Pulmonary artery endothelial cell (primary cell): Measurements from ENCODE around the gene GDF2. TPM values are rescaled to one million over a fixed set of nuclear protein-coding genes. Genes with fewer than 3 reads are reported as not detected.

Experiments used
- DNase-seq: peaks from one replicate; pipeline ENCODE4 v3.0.0-alpha.2; 2011; ENCODE audit warnings: low read depth, low spot score
- total RNA-seq: library from RNA; depleted of rRNA; stranded (reverse); fragments of >200 nt; gene quantifications from 2 replicates; pipeline ENCODE4 v1.2.3, GENCODE V29; 2014

Gene GDF2
- total RNA-seq, 1 donor from 2014 or later: not detected

- no peak for DNase-seq
Measured at GRCh38 chr10:47368431-47369180, 46.4 kb downstream of the GDF2 start.

DNA sequence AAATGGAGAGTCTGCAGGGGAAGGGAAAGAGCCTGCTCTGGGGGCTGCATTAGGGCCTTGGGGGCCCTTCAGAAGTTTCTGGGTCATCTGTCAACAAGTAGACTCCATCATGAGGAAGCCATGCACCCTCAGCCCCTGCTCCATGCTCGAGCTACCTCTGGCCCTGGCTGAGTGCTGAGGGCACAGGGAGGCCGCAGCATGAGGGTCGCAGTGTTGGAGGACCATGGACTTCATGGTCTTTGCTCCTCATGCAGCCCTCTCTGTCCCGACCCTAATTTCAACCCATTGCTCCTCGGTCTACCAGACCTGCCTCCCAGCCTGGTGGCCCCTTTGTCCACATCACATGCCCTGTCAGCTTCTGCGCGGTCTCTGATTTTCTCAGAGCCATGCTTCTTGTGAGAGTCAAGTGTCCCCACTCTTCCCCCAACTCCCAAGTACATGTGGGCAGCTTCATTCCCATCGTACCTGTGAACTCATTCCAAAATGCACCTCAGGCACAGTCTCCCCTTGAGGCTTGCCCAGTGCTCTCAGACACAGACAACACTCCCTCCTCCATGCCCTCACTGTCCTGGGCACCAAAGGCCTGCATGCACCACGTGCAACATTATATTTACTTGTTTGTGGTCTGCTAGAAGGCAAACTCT, 47.1 kb downstream of the GDF2 start:
- no peak for DNase-seq

DNA sequence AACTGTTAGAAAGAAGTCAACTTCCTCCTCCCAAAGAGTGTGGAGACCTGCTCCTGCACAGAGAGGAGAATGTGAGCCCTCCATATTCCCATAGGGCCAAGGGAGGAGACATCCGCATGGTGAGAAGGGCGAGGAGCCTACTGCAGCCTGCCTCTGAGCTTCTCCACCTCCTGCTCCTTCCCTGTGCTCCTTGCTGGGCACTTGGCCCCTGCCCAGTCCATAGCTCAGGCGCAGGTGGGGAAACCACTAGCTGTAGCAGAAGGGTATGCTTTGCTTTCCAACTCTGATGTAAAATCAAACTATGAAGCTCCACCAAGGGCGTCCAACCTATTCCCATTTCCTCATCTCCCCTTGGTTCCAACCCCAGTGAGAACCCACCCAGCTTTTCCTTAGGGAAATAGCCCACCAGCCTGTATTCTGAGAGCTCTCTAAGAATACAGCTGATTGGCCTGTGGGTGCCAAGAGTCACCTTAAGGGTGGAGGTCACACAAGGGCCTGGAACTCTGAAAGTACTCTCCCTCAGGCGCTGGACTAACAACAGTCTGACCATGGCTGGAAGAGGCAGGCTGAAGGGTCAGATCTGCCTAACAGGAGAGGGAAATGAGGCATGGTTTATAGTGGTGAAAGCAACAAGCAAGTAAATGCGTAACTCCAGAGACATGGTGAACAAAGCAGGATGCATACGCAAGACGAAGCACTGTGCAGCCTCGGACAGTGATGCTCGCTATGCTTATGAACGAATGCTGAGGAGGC, 47.9 kb downstream of the GDF2 start:
- DNase-seq: no peak

DNA sequence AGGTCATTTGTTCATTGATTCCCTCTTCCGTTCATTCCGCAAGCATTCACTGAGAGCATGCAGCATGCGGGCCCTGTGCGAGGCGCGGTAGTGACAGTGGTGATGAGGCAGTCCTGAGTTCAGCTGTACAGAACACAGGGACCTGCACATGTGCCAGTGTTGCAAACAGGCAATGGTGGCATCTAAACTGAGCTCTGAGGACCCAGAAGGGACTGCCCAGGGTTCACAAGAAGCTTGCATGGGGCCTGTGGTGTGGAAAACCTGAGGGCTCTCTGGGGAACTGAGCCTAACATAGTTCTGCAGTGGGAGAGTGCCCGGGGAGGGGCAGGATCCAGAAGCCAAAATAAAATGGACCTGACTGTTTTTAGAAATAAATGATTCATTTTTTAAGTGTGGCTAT, 48.6 kb downstream of the GDF2 start:
- no peak for DNase-seq

DNA sequence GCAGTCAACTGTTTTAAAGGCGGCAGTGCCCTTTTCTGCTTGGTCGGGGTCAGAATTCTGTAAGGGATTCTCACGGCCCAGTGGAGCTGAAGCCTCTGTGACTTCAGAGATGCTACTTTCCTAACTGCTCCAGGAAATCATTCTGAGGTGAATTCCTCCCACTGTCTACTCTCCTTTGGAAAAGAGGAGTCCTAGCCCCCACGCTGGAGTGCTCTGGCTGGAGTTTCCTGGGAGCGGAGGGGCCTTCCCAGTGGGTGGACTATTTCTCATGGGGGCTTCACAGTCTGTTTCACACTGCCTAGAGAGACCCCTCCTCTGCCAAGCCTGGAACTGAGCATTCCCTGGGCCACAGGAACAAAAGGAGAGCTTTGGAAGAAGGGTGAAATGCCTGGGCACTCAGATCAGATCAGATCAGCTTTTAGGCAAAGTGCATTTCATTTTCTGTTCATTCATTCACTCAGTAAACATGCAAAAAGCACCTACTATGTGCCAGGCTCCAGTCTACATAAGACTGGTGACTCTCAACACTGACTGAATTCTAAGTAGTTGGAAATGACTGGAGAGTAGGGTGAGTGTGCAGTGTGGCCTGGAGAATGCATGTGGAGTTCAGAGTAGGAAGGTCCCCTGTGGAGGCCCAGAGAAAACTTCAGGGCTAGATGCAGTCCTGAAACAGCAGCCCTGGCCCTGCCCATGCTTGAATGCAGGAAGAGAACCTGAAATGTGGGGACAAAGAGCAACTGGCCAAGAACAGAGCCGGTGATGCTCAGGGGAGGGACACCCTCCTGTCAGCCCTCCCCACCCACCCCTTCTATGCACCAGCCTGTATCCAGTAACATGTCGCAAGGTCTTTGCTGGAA, 49.6 kb downstream of the GDF2 start:
- DNase-seq: no peak

DNA sequence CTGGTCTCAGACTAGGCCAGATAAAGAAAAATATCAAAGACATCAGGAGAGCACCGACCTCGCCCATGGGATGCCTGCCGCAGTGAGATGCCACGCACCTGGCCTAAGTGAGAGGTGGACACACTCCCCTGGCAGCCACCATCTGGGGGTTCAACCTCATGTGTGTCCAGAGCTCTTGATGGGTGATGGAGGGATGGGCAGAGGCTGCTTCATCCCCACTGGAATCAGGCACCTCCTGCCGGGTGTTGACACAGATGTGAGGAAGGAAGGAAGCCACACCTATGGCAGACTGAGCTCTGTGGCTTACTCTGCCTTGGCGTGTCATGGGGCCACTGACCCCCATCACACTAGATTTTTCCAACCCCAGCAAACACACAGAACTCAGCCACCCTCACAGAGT, 50.5 kb downstream of the GDF2 start:
- no peak for DNase-seq

DNA sequence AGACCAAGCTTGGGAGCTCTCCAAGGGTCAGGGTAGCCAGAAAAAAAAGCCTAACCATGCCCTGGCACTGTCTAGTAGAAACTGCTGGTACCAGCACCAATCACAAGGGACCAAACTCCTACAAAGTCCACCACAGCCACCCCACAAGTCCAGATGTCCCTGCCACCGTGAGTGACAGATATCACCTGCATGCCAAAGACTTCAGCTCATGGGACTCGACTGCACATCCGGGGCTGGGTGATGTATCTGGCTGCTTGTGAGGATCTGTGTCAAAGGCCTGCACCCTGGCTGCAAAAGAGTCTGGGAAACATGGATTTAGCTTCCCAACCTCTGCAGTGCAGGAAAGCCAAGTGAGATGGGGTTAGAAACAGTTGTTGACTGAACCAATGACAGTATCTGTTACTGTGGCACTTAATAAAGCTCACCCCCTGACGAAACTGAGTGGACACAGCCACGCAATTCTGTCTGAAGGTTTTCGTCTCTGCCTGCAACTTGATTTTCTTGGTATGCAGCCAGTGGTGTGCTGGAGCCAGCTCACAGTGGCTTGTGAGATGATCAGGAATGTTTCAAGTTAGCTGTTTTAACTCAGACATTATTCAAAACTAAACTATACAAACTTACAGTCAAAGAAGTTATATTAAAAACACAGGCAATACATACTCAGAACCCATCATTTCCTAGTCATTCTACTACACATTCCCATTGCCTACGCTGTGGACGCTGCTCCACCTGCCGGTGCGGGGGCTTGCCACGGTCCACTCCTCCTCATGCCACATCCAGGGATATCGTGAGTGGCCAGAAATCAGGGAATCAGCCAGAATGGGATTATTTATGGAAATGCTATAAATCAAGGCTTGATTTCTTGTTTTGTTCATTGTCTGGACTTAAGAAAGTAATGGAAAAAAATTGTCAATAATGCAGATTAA, 52.6 kb downstream of the GDF2 start:
- no peak for DNase-seq

DNA sequence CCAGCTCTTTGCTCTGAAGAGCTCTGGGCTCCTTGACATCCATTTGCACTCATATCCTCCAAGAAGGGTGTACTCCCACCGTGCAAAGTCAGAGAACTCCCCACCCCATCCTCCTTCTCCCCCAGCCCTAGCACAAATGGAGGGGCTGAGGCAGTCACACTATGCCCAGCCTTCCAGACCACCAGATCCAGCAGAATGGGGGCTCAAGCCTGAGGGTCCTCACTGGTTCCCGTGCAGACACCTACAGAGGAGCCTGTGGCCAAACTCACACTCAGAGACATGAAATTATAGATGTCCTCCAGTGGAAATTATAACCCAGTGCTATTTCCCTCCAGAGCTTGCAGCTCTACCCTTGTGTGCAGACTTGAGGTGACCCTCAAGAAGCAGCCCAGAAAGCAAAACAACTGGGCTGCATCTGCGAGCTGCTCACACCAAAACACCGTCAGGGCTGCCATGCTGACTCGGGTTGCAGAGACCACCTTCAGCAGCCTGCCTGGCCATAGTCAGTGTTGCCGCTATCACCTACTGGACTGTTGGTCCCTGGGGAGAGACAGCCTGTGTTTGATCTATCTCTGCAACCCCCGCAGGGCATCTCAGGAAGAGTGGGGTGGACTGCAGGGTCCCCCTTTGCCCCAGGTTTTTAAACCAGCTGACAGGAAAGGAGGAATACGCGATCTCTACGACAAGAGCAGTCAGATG, 54.4 kb downstream of the GDF2 start:
- no peak for DNase-seq

Other genes with a start within 250 kb of the GDF2 start
- gene GDF10, start 22.3 kb upstream of the GDF2 start, total RNA-seq: not detected in 2 replicates
- not detected in 2 replicates for gene RBP3, start 25.9 kb downstream of the GDF2 start, total RNA-seq
- gene ZNF488, start 61.8 kb downstream of the GDF2 start, total RNA-seq: not detected in 2 replicates
- gene ANXA8, start 161.7 kb downstream of the GDF2 start, total RNA-seq: not detected in 2 replicates
- gene FAM25G, start 169.2 kb downstream of the GDF2 start, total RNA-seq: not detected in 2 replicates
- 1.4 and 1.7 TPM in 2 replicates for gene AGAP9, start 201.2 kb downstream of the GDF2 start, total RNA-seq